OCI-LY7 (cell line): ENCODE results near the gene TAF1D. TPM values are rescaled to one million over a fixed set of nuclear protein-coding genes. Genes with fewer than 3 reads are reported as not detected.

ENCODE experiments used
- BruUV-seq: library from RNA; stranded (reverse); fragments of 400-500 nt; replicated peaks from 2 replicates; lab custom pipeline; 2021; lab: Mats Ljungman, UMichigan
- CTCF ChIA-PET: fragments of 300-600 bp; sonication (Branson Sonifier 250); formaldehyde crosslinking; loops from one replicate; lab custom pipeline; 2022; ENCODE audit warnings: antibody characterized with exemption; ENCODE audit not compliant: unreplicated experiment; lab: Charles Lee
- POLR2A ChIA-PET: fragments of 300-600 bp; sonication (Branson Sonifier 250); formaldehyde crosslinking; loops from one replicate; lab custom pipeline; 2022; ENCODE audit warnings: antibody characterized with exemption; lab: Charles Lee
- DNase-seq: peaks from one replicate; pipeline ENCODE4 v3.0.0-alpha.2; 2015; ENCODE audit warnings: low spot score
- H2AFZ ChIP-seq: fragments of 200-600 bp; sonication (generic), shearing (Covaris generic); 2 replicates; pipeline ENCODE4 v1.6.1; 2014; ENCODE audit warnings: mild to moderate bottlenecking, antibody characterized with exemption, low read length, moderate library complexity
- H3K27ac ChIP-seq: fragments of 200-600 bp; sonication (generic); 2 replicates; pipeline ENCODE4 v1.5.1; 2014; ENCODE audit warnings: mixed run types, low read depth, mild to moderate bottlenecking, moderate library complexity, low read length, inconsistent platforms; ENCODE audit not compliant: poor library complexity, severe bottlenecking
- H3K36me3 ChIP-seq: fragments of 200-600 bp; sonication (generic); 2 replicates; pipeline ENCODE4 v1.6.1; 2014; ENCODE audit warnings: mild to moderate bottlenecking, antibody characterized with exemption, low read length, moderate library complexity, mixed read lengths; ENCODE audit not compliant: insufficient read depth
- H3K4me1 ChIP-seq: fragments of 200-600 bp; sonication (generic); 2 replicates; pipeline ENCODE4 v1.5.1; 2014; ENCODE audit warnings: mild to moderate bottlenecking, low read length; ENCODE audit not compliant: insufficient read depth, poor library complexity, severe bottlenecking
- H3K4me2 ChIP-seq: fragments of 200-600 bp; sonication (generic); 2 replicates; pipeline ENCODE4 v1.6.1; 2014; ENCODE audit warnings: mild to moderate bottlenecking, low read length
- H3K4me3 ChIP-seq: fragments of 200-600 bp; sonication (generic); 2 replicates; pipeline ENCODE4 v1.5.1; 2014; ENCODE audit warnings: mild to moderate bottlenecking, low read depth, low read length; ENCODE audit not compliant: poor library complexity, severe bottlenecking
- H3K79me2 ChIP-seq: fragments of 200-600 bp; sonication (generic); 2 replicates; pipeline ENCODE4 v1.6.1; 2016; ENCODE audit warnings: low read depth, mild to moderate bottlenecking, low read length, moderate library complexity, mixed read lengths; ENCODE audit not compliant: insufficient read depth
- H3K9me2 ChIP-seq: fragments of 200-600 bp; sonication (generic); 2 replicates; pipeline ENCODE4 v1.6.1; 2016; ENCODE audit warnings: mild to moderate bottlenecking, low read length, mixed read lengths; ENCODE audit not compliant: insufficient read depth
- H3K9me3 ChIP-seq: fragments of 200-600 bp; sonication (generic); 2 replicates; pipeline ENCODE4 v1.6.1; 2014; ENCODE audit warnings: mild to moderate bottlenecking, mixed run types, low read length, mixed read lengths
- H4K20me1 ChIP-seq: fragments of 200-600 bp; sonication (generic); 2 replicates; pipeline ENCODE4 v1.6.1; 2014; ENCODE audit warnings: mild to moderate bottlenecking, antibody characterized with exemption, low read length, moderate library complexity, mixed read lengths; ENCODE audit not compliant: insufficient read depth
- EZH2phosphoT487 ChIP-seq: fragments of 200-600 bp; sonication (generic); IDR thresholded peaks from 2 replicates; pipeline ENCODE4 v1.6.1; 2018; ENCODE audit warnings: low read depth, borderline replicate concordance, mild to moderate bottlenecking, mixed run types, antibody characterized with exemption, low read length, moderate library complexity, mixed read lengths
- intact Hi-C: fragments of 100-400 bp; cut with micrococcal nuclease; formaldehyde crosslinking; loops from one replicate; pipeline ENCODE4 v1.10.0; 2022; ENCODE audit not compliant: unreplicated experiment
- total RNA-seq, 2 experiments: library from RNA; depleted of rRNA in 1 of 2; stranded (reverse); fragments of >200 nt in 1 of 2; shearing (Covaris generic) in 1 of 2; gene quantifications; 2 replicates each; pipeline ENCODE4 v1.2.3, GENCODE V29; 2014 to 2022
- TF ChIP-seq, protein P1 (sequence below): fragments of 200-600 bp; sonication (generic); conservative IDR thresholded peaks from 2 replicates; pipeline ENCODE4 v1.5.1; 2014; ENCODE audit warnings: mild to moderate bottlenecking, antibody characterized with exemption, low read length, moderate library complexity, mixed read lengths

TAF1D gene
- total RNA-seq, 2 experiments from 2014 or later, result 206 to 276 TPM

DNA sequence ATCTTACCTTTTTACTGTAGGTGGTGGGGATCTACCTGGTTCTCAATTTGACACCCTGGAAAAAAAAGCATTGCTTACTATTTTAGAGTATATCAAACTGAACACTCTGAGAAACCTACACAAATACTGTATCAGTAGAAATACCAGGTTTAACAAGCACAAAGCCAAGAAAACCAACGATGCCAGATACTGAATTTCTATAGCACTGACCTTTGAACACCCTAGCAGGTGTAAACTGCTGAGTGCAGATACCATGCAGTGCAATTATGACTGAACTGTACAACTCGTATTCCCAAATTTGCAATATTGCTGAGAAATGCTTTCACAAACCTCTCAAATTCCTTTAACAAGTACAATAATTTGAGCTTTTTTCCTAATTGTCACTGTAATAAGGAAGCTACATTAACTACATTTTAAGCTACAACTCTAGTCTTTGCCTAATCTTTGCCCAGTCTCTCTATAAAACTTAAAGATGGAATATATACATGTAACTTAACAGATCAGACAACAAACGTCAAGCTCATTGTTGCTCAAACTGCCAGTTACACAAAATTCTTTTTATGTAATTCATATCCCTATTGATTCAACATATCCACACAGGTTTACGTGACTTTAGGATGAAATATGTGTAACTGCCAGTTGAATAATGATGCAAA, 8.9 kb downstream of the TAF1D start:
- CTCF ChIA-PET, result no interaction called here

DNA sequence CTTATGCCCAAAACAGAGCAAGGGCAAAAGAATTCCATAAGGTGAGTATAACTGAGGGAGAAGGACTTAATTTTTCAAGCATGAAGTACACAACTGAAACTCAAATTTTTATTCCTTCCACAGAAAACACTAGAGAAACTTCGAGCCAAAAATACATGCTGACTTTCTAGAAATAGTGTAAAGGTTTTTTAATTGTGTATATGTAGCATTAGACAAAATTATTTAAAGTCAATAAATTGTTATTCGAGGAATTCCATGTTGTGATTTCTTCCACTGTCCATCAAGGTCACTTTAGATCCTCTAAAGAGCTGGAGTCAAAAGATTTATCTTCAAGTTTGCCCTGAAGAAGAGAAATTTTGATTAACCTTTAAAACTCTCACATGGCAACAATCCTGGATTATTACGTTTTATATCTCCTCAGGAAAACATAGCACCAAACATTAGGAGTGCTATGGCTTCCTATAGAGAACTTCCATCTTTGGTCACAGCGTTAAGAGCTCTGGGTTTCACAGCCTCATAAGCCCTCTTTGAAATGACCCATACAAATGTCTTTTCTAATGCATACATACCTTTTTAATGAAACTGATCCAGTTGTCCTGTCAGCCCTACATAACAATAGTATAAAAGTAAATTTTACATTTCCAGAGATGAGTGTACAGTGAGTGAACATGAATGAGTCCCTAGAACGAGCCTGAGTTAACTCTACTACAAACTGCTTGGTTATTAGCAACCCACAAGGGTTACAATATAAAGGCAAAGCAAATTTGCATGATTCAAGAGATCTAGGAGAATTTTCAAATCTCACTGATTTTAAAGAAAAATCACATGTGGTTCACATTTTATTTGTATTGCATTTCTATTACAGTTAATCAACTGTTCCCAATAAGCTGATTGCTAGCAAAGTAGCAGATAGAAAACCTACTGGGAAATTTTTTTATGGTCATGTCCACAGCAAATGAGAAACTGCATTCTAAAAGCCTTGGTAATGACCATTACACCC, 10.9 kb downstream of the TAF1D start:
- Histone ChIP-seq H4K20me1 (peaks cover 61% of the 10 kb centered on the region), H3K4me3 (no peak overlapping the region), H3K9me2 (no peaks in the 10 kb centered on the region), H3K4me1 (peaks cover 31% of the 10 kb centered on the region), H3K9me3 (no peaks in the 10 kb centered on the region), H3K27ac (no peak overlapping the region), H2AFZ (no peak overlapping the region), H3K4me2 (no peak overlapping the region), H3K79me2 (peaks cover 29% of the 10 kb centered on the region; the same call in 1 of the 2 replicates), H3K36me3 (peaks cover 100% of the 10 kb centered on the region)
- TSS peak; percentile 42 for BruUV-seq
- intact Hi-C loops, result no loop called here
- CTCF ChIA-PET, result no interaction called here
- no peak for TF ChIP-seq EZH2phosphoT487
- TF ChIP-seq, protein P1, sequence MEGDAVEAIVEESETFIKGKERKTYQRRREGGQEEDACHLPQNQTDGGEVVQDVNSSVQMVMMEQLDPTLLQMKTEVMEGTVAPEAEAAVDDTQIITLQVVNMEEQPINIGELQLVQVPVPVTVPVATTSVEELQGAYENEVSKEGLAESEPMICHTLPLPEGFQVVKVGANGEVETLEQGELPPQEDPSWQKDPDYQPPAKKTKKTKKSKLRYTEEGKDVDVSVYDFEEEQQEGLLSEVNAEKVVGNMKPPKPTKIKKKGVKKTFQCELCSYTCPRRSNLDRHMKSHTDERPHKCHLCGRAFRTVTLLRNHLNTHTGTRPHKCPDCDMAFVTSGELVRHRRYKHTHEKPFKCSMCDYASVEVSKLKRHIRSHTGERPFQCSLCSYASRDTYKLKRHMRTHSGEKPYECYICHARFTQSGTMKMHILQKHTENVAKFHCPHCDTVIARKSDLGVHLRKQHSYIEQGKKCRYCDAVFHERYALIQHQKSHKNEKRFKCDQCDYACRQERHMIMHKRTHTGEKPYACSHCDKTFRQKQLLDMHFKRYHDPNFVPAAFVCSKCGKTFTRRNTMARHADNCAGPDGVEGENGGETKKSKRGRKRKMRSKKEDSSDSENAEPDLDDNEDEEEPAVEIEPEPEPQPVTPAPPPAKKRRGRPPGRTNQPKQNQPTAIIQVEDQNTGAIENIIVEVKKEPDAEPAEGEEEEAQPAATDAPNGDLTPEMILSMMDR, result no peak
- POLR2A ChIA-PET, result interaction anchor here (0.7 to 3.7 kb wide), 7 partner anchors 8 to 341 kb away, joined by 3 to 16 read pairs (median 6); partner anchors contain the start of genes C11orf54, MED17 and TAF1D
- no peak for DNase-seq

More for the DNA sequence above, 8.9 kb downstream of the TAF1D start:
- H3K27ac ChIP-seq, result no peak overlapping the region
- peaks cover 51% of the 10 kb centered on the region for H3K4me1 ChIP-seq
- POLR2A ChIA-PET, result interaction anchor here (0.8 to 2.4 kb wide), 8 partner anchors 9 to 52 kb away, joined by 3 to 11 read pairs (median 4); partner anchors contain the start of genes C11orf54, MED17 and TAF1D
- no peaks in the 10 kb centered on the region for H3K9me3 ChIP-seq
- DNase-seq, result no peak
- H4K20me1 ChIP-seq, result peaks cover 80% of the 10 kb centered on the region
- intact Hi-C loops, result no loop called here
- H3K9me2 ChIP-seq, result no peaks in the 10 kb centered on the region
- no peak overlapping the region for H2AFZ ChIP-seq
- no TSS peak for BruUV-seq
- TF ChIP-seq EZH2phosphoT487, result no peak
- TF ChIP-seq, protein P1, result no peak
- H3K4me2 ChIP-seq, result no peak overlapping the region
- H3K36me3 ChIP-seq, result peaks cover 100% of the 10 kb centered on the region
- no peak overlapping the region for H3K4me3 ChIP-seq
- H3K79me2 ChIP-seq, result peaks cover 48% of the 10 kb centered on the region
